Smooth muscle cell of the brain vasculature (primary cell): ENCODE results near the gene NPIPA1.
"Not testable (repeated sequence)": the region's sequence is repeated elsewhere in the genome, so short reads cannot be mapped to it uniquely, and the experiment has no call there.

Experiments used
- DNase-seq: peaks from one replicate; pipeline ENCODE4 v3.0.0-alpha.2; 2012; ENCODE audit warnings: low read depth, low spot score

Gene NPIPA1

GRCh38 chr16:14937143-14937542 is at the start of gene NPIPA1:
Gene NPIPA1, plus strand, starts transcription at chr16:14937443. Its CDS starts 0 bp downstream, at chr16:14937443.
- not testable (repeated sequence) for DNase-seq

GRCh38 chr16:14892111-14892510 is 45.1 kb upstream of the NPIPA1 start:
- not testable (repeated sequence) for DNase-seq

GRCh38 chr16:14895382-14895781 is 41.9 kb upstream of the NPIPA1 start:
- DNase-seq = not testable (repeated sequence)

GRCh38 chr16:14896023-14896422 is 41.2 kb upstream of the NPIPA1 start:
- not testable (repeated sequence) for DNase-seq

DNA sequence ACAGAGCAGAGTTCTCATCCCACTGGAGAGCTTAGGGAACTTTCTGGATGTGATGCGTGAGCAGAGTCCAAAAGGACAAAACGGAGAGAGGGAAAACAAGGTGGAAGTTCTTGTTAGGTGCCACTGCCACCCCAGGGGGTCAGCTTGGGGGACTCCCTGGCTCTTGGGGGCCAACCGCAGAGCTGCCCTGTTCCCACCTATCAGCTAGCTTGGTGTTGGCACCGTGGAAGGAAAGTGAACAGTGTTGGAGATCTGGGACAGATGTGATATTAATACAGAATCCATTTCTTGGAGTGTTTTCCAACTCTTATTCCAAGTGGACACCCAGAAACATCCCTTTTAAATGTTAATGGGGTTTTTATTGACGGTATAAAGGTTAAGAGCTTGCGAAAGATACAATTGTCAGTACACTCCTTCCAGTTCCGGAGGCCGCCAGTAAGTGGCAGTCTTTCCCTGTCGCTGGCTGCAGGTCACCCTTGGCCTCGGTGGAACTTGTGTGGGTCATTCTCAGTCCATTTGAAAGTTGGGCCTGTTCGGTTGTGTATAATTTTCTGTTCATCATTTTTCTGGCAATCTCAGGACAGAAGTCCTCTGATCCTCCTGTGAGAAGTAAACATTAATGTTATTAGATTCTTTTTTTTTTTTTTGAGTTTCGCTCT is 40.1 kb upstream of the NPIPA1 start:
- DNase-seq = not testable (repeated sequence)

DNA sequence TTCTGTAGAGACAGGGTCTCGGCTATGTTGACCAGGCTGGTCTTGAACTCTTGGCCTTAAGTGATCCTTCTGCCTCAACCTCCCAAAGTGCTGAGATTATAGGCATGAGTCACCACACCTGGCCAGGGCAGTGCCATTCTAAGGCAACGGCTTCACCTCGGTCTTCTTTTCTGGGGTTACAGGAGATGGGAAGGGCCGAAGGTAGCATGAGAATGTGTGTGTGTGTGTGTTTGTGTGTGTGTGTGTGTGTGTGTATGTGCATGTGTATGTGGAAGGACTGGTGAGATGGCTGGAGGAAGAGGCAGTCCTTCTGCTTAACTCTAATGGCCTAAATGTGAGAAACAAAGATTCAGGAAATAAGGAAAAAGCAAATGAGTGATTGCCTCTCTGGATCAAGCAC is 39.1 kb upstream of the NPIPA1 start:
- not testable (repeated sequence) for DNase-seq

GRCh38 chr16:14903191-14903957 is 33.9 kb upstream of the NPIPA1 start:
- DNase-seq = not testable (repeated sequence)

DNA sequence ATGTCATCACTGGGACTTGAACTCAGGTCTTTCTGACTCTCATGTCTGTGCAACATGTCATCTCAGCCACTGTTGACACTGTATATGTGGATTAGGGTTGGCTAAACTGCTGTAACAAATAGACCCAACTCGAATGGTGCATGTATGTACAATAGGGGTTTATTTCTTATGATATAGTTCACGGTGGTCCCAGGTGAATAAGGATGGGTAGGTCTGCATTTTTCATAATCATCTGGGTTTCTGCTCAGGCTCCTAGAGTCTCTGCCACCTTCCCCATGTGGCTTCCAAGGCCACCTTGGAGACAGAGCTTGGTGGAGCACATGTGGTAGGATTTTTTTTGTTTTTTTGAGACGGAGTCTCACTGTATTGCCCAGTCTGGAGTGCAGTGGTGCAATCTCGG is 27.5 kb upstream of the NPIPA1 start:
- not testable (repeated sequence) for DNase-seq

DNA sequence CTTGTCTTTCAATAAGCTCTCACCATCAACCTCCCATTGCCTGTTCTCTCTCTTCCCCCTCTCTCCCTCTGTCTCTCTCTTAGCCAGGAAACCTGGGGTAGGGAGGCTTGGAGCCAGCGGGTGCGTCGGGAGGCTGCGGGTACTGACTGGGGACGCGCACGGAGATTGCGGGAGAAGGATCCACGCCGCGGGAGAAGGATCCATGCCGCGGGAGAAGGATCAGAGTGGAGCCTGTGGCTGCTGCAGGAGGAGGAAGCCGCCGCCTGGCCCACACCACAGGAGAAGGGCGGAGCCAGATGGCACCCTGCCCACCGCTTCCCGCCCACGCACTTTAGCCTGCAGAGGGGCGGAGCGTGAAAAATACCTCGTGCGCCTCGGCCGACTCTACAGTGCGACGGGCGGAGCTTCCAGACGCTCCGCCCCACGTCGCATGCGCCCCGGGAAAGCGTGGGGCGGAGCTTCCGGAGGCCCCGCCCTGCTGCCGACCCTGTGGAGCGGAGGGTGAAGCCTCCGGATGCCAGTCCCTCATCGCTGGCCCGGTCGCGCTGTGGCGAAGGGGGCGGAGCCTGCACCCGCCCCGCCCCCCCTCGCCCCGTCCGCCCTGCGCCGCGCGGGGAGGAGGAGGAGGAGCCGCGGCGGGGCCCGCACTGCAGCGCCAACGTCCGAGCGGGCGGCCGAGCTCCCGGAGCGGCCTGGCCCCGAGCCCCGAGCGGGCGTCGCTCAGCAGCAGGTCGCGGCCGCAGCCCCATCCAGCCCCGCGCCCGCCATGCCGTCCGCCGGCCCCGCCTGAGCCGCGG is 26.2 kb upstream of the NPIPA1 start:
- not testable (repeated sequence) for DNase-seq

GRCh38 chr16:14911954-14912353 is 25.3 kb upstream of the NPIPA1 start:
- not testable (repeated sequence) for DNase-seq

- DNase-seq = not testable (repeated sequence)
Measured at GRCh38 chr16:14912588-14912987, 24.7 kb upstream of the NPIPA1 start.

- DNase-seq = not testable (repeated sequence)
Measured at GRCh38 chr16:14918504-14918903, 18.7 kb upstream of the NPIPA1 start.

DNA sequence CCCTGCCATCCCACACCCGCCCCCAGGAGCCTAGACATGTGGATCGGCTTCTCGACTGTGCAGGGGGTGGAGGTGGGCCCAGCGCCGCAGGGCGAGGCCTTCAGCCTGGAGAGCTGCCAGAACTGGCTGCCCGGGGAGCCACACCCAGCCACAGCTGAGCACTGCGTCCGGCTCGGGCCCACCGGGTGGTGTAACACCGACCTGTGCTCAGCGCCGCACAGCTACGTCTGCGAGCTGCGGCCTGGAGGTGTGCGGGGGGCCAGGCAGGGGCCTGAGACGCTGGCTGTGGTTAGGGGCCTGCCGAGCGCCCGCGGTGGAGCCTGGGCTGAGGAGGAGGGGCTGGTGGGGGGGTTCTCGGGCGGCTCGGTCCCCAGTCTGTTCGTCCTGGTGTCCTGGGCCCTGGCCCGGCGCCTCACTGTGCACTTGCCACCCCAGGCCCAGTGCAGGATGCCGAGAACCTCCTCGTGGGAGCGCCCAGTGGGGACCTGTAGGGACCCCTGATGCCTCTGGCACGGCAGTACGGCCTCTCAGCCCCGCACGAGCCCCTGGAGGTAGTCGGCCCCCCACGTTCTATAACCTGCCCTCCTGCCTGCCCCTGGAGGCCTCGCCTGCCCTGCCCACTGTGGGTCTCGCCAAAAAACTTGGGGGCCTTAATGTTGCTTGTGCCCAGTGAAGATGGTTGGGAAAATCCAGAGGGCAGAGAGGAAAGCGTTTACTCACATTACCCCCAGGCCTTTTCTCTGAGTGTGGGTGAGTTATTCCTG is 17.2 kb upstream of the NPIPA1 start:
- DNase-seq = not testable (repeated sequence)

- not testable (repeated sequence) for DNase-seq
Measured at GRCh38 chr16:14922285-14922684, 15.0 kb upstream of the NPIPA1 start.

DNA sequence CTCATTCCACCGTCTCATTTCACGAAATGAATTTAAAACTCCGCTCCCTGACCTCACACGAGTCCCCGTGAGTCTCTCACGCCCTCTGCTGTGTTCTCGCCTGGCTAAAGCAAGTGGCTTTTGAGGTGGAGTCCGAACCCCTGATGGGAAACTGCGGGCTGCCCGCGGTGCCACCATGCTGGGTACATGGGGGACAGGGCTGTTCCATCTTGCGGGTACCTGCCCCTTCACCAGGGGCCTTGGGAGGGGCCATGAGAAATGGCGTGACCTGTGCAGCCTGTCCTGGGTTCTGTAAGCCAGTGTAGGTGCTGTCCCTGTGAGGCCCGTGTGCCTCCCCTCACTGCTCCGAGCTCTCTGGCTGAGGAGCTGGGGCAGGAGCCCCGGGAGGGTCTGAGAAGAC is 14.3 kb upstream of the NPIPA1 start:
- not testable (repeated sequence) for DNase-seq

DNA sequence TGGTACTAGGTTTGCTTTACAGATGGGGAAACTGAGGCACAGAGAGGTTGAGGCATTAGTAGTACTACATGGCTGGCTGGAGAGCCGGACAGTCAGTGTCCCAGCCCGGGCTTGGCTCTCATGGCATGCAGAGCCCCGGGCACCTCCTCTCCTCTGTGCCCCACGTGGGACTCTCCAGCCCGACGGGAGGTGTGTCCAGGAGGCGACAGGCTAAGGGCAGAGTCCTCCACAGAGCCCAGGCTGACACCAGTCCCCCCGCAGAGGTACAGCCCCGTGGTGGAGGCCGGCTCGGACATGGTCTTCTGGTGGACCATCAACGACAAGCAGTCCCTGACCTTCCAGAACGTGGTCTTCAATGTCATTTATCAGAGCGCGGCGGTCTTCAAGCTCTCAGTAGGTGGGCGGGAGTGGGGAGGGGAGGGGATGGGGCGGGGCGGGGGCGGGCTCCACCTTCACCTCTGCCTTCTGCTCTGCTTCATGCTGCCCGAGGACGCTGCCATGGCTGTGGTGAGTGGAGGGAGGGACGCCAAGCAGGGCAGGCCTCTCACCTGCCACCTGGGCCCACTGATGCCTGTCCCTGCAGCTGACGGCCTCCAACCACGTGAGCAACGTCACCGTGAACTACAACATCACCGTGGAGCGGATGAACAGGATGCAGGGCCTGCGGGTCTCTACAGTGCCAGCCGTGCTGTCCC is 13.7 kb upstream of the NPIPA1 start:
- not testable (repeated sequence) for DNase-seq

DNA sequence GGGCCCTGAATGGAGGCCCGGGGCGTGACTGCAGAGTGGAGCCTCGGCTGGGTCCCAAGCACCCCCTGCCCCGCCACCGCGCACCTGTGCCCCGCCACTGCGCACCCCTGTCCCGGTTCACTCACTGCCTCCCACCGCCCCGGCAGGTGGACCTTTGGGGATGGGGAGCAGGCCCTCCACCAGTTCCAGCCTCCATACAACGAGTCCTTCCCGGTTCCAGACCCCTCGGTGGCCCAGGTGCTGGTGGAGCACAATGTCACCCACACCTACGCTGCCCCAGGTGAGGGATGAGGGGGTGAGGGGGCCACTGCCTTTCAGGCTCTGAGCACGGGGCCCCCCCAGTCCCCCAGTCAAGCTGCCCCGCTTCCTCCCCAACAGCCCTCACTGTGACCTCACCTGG is 12.9 kb upstream of the NPIPA1 start:
- not testable (repeated sequence) for DNase-seq

- DNase-seq = not testable (repeated sequence)
Measured at GRCh38 chr16:14924982-14925381, 12.3 kb upstream of the NPIPA1 start.

GRCh38 chr16:14928064-14928714 is 9.1 kb upstream of the NPIPA1 start:
- not testable (repeated sequence) for DNase-seq

DNA sequence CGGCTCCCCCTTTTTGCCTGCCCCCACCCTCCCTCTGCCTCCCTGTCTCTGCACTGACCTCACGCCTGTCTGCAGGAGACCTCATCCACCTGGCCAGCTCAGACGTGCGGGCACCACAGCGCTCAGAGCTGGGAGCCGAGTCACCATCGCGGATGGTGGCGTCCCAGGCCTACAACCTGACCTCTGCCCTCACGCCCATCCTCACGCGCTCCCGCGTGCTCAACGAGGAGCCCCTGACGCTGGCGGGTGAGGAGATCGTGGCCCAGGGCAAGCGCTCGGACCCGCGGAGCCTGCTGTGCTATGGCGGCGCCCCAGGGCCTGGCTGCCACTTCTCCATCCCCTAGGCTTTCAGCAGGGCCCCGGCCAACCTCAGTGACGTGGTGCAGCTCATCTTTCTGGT is 8.1 kb upstream of the NPIPA1 start:
- DNase-seq = not testable (repeated sequence)
